ENCODE results near the gene DSCAM.
A peak's percentile ranks its signal among the peaks of the same experiment; 100 is the strongest.

Gene DSCAM

DNA sequence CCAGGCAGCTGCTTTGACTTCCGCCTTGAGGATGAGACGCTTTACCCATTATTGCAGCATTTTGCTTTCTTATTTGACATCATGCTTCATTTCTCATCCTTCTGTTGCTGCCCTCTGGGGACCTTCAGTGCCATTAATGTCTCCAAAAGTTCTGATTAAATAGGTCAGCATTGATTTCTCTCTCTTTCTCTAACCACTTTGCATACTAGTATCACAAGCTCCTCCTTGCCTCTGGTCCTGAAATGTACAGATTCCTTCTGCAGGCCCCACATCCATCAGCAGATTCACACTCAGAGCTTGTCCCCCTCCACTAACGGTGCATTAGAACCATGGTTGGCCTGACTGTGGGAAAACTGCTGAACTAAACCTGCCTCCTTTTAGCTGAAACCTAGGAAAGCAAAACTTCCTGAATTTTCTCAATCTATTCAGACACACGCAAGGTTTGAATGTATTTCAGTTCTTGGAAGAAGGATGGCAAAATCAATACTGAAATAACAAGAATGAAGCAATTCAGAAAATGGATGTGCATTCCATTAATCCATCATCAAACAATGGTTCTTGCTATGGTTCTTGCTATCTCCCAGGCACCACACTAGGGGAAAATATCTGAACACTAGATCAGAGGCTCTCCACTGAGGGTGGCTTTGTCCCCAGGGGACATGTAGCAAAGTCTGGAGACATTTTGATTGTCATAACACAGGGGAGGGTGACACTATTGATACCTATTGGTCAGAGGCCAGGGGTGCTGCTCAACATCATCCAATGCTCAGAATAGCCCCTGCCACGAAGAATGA lies 825.2 kb downstream of the DSCAM start:
- no peak for DNase-seq

DNA sequence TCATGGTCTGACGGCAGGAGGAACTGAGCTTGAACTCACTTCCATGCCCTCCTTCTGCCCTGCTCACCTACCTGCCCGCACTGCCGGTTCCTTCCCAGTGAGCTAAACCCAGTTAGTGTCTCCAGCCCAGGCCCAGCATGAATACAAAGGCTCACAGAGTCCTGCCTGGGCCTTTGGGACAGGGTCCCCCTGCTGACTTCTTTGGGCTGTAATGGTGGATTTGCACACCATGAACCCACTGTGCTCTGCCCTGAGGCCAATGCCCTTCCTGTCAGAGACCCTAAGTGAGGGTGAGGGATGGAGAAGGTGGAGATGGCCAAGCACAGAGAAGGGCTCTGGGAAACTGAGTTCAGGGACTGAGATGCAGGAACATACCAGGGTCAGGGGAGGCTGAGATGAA lies 826.3 kb downstream of the DSCAM start:
- no peak for DNase-seq

DNA sequence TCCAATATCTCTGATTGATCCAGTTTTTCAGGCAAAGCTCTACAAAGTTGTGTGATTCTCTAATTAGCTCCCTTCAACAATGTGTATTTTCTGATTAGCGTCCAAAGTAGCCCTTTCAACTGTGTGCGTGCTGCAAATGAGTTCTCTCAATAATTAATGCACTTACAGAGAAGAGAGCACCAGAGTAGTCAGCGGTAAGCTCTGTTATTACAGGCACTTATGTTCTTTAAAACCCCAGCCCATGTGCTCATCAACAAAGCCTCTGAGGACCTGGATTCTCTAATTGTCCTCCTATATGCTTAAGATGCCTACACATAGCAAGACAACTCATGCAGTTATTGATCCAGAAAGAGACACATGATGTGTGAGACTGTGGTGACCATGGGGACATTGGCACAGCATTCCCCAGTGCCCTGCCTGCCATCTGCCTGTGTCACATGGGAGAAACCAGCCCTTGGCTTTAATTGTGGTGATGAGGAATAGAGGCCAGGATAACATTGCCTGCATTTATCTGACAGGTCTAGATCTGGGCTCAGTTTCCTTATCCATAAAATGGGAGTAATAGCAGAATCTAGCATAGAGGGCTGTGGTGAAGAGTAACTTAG lies 828.0 kb downstream of the DSCAM start:
- DNase-seq = no peak

DNA sequence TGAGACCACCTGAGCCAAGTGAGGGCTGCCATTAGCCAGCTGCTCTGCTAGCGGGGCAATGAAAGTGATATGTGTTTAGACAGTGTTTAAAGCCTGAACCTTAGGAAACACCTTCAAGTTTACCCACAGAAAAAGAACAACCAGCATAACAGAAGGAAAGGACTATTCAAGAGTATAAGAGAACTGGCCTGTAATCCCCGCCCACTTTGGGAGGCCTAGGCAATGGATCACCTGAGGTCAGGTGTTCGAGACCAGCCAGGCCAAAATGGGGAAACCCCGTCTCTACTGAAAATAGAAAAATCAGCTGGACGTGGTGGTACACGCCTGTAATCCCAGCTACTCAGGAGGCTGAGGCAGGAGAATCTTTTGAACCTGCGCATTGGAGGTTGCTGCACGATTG lies 830.3 kb downstream of the DSCAM start:
- no peak for DNase-seq

DNA sequence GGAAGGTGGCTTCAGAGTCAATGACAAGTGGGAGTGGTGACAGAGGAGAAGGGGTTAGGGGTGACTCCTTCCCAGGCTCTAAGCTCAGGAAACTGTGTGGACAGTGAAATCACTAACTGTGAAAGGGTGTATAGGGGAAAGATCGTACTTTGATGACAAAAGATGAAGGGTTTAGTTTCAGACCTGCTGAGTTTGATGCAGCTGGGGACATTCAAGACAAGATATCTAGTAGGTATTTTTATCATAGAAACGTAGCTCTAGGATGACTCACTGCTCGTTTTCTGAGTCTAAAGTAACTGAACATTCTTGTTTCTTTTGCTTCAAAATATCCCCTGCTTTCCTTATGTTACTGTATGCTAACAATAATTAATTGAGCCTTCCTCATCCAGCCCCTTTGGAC lies 830.7 kb downstream of the DSCAM start:
- DNase-seq = no peak

DNA sequence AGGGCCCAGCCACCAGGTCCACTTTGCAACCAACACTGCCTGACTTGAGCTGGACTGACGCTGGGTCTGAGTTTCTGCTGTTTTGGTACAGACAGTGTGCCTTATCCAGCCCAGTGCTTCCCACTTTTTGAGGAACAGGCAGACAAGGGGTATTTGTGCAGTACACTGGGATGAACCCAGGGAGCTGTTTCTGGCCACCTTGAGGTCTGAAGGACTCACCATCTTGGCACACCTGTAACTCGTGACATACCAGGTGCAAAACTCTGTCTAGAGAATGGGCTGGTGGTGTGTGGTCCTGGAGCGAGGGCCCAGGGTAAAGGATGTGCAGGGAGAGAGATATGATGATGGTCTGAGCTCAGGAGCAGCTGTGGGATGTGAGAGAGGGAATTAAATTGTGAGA lies 831.1 kb downstream of the DSCAM start:
- no peak for DNase-seq

DNA sequence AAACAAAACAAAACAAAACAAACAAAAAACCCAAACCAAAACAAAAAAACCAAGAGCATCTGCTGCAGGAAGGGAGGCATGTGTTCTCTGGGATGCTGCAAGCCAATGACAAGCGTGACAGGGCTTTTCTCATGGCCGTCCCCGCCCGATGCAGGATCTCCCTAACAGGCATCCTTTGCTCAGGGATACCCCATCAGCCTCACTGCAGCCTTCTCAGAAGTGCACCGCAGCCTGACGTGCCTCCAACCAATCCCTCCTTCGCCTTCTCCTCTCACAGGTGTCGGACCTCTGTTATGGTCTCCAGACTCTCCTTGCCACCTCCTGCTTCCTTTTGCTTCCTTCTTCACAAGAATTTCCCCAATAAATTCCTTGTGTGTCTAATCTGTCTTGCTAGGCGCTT lies 832.6 kb downstream of the DSCAM start:
- no peak for DNase-seq

DNA sequence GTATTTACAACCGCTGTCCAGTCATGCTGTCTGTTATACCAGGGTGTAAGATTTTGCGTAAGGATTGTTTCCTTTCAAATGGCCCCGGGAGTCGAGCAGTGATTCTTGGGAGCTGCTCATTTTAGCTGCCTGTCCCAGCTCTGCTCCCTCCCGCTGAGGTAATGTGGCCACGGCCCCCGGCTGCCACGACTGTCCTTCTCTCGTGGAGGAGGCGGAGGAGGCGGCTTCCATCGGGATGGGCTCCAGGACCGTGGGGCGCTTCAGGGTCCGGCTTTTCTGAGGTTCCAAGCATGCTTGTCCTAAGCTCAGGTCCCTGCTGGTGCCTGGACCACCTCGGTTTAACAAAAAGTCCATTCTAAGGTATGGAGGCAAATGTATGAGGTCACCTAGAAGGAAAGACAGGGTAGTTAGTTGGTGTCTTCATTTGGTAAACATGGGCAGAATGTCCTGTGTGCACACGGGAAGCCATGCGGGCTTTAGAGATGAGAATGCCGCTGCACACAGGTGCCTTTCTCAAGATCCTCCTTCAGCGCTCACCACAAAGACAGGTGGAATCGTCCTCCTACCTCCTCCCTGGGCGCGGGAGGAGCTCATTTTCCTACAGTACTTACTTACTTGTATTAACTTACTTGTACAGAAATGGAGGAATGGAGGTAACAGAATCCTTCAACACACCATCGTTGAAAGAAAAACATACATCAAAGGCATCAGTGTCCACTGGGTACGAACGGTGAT lies 833.8 kb downstream of the DSCAM start:
- DNase-seq = no peak

DNA sequence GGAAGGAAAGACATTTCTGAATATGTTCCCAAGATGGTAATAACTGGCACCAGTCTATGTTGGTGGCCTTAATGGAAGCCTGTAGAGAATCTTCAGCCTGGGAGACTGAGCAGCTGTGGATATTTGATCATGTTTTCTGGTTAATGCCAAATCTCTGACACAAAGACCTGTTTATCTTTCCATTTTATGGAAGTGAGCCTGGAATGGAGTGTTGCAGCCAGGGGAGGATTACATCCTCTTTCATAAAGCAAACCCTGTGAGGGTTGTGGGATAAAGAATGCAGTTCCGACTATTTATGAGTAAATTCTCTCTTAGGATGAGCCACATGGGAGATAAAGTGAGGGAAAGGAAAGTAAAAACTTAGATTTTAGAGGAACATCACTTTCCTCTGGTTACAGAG lies 835.6 kb downstream of the DSCAM start:
- no peak for DNase-seq

DNA sequence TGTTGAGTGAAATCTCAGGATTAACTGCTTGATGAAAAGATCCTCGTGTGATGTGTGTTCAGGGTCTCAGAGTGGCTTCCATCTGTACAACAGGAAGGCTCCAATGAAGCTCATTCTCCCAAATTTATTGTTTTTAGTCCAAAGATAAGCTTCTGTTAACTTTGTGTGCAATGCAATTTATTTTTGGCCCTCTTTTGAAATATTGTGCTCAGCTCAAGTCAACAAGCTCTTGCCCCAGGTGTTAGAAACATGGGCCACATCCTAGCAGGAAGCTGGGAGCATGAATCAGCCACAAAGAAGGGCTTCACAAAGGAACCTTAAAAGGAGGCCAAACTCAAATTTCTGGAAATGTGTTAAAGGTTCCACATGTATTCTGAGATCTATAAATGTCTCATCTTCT lies 844.0 kb downstream of the DSCAM start:
- DNase-seq = no peak

DNA sequence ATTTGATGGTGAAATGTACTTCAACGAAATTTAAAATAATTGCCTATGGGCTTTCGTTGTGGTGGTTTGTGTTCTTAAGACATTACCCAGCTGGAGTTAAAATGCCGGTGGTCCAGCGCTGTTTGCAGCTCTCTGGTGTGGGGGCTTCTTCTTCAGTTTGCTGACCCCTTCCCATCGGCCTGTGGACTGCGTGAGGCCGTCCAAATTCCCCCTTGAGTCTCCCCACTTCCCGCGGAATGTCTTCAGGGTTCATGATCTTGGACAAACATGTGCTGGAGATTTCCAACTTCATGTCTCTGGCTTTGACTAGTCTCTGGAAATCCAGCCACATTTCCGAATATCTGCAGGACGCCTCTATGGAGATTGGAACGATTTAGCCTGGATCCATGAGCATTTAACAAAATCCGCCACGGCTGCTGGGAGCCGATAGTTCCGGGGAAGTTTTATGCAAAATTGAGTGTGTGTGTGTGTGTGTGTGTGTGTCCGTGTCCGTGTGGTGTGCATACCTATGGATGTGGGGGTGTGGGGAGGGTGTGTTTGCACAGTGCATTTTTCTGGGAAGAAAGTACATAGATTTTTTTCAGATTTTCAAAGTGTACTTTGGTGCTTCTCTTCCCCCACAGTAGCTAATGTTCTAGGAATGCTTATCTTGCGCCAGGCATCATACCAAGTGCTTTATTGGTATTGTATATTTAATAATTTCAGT lies 862.5 kb downstream of the DSCAM start:
- DNase-seq = no peak

DNA sequence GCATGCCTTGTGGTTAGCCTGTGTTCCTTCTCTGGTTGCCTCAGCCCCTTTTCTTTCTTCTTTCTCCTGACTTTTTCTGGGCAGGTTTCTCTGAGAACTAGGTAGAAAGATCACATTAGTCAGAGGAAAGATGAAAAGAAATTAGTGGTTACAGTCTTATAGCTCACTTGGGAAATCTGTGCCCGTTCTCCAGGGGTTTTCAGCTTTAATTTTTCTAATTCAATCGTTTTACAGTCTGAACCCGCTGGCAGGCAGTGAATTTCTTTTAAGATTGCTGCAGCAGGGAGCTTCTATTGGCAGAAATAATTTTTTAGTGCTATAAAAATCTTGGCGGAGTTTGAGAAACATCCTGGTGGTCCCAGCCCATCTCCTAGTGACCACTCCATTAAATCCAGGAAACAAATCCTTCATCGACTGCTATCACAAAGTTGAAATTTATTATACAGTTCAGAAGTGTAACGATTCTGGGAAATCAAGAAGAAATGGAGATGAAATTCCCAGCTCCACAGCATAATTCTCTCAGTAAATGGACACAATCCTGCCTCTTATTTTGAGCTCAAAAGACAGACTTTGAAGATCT lies 866.6 kb downstream of the DSCAM start:
- DNase-seq = no peak

DNA sequence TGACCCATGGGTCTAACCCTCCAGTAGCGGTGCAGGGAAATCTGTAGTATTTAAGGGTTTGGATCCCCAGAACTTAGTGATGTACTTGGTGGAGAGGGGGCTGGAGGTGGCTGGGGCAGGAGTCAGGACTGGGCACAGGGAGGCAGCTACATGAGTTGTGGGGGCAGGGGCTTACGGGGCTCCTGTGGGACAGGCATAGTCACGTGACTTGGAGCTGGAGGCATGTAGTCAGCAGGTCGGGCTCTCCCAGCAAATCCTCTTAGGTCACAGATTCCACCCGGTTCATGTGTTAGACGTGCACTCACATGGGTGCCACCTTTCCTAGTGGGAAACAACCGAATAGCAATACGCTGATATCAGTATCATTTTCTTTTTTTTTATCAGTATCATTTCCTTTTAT lies 867.6 kb downstream of the DSCAM start:
- DNase-seq = no peak

DNA sequence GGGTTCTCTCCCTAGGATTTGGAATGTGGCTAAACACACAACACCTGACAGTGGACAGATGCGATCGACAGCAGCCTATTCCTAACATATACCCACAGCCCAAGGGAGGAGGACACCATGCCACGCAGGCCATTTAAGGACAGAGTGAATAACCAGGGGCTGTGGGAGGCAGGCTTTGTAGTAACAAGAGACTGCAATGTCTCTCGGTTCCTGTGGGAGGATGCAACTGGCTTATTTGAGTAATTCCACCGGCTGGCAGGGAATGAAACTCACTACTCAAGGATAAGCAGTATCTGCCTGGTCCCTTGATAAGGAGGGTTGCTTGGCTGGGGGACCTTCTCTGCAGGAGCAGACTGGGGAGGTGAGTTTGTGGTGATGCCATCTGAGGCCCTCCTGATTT lies 870.2 kb downstream of the DSCAM start:
- DNase-seq = no peak

DNA sequence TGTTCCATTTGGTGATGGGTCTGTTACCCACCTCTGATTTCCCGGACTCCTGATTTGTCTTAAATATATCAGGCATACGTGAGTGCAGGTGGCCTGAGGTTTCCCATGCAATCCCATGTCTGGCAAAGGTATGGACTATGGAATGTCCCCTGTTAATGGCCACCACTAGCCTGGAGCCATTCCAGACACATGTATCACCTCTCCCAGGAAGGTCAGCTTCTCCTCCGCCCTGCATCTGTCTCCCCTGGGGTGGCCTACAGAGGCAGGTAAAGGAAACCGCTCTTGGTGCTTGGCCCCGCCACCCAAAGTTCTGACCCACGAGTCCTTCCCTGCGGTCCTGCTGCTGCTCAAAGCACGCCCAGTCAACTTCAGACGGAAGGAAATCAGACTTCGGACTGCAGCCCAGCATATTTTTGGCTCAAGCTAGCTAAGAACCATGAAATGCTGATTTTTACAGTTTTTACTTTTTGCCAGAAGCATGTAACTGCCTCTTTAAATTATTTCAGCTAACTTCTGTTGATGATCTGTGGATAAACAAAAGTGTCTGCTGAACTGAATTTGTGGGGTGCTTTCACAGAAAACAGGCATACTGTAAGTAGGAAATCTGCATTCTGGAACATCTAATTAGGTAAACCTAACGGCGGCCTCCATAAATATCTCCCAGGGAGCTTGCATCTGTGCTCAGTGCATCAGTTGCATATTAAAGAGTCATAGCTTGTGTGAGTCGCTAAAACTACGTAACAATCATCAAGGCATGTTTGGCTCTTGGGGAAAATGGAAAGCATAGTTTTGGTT lies 873.8 kb downstream of the DSCAM start:
- peak; percentile 2 for DNase-seq

DNA sequence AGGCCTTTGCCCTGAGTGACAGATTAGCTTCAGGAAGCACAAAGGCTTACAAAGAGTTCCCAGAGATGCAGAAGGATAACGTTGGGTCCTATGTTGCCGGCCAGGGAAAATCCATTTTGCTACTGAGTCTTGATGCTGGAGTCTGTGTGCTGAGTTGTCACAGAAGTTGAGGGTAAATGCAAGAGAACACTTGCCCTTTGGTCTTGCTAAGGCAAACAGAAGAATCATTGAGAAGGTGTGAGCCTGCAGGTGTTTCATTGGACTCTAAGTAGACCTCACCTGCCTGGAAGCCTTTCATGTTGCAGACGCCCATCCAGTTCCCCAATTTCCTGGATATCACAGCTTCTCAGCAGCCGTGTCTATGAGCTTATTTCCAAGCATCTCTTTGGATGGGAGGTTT lies 874.5 kb downstream of the DSCAM start:
- DNase-seq = no peak

DNA sequence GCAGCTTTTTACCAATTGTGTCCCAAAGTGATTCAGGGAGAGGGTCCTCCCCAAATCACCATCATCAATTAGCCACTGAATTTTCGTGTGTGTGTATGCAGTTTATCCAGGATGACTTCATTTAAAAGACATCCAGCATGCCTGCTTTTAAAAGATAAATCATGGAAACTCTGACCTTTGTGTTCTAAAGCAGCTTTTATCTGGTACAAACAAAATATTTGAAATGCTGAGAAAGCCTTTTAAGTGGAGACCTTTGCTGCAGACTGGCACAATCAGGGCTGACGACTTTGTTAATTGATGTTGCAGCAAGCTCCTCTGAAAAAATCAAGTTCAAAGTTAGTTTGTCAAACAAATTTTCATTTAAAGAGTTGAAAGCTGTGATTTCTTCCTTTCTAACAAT lies 875.0 kb downstream of the DSCAM start:
- DNase-seq = no peak

DNA sequence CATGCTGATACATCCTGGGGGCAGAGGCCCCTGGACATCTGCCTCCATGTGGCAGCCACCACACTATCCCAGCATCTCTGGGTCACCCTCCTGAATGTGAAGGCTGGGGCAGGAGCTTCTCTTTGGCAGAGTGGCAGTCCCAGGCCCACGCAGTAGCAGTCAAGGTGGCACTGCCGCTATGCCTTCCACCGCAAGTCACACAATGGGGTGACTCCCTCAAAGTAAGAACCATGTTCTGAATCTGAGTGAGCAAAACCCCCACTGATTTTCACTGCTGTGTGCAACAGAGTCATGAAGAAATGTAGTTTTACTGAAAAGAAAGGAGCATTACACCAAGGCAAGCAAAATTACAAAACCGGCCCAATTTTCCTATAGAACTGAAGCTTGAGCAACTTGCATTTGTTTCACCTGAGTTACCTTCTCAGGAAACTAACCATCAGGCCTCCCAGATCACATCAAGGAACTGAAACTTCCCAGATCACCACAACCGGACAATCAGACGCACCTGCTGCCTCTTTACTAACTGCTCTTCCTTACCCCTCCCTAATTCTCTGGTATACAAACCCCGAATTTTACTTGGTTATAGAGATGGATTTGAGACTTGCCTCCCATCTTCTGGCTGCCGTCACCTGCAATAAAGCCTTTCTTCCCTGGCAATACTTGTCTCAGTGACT lies 877.1 kb downstream of the DSCAM start:
- DNase-seq = no peak

DNA sequence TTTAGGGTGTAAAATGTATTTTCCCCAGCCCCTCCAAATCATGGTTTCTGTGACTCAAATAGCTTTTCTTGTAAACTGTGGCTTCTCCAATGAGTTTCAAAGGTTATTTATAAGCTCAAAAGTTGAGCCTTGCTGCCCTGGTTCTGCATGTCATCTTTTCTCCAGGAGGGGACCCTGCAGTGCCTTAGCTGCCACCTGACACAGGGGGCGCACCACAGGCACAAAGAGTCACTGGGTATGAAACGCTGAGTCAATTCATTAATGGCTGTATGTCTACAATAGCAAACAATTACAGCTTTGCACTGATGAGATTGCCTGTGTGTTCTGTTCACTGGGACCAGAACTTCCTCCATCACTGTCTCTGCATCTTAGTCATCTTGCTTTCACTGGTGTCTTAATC lies 878.9 kb downstream of the DSCAM start:
- DNase-seq = no peak

DNA sequence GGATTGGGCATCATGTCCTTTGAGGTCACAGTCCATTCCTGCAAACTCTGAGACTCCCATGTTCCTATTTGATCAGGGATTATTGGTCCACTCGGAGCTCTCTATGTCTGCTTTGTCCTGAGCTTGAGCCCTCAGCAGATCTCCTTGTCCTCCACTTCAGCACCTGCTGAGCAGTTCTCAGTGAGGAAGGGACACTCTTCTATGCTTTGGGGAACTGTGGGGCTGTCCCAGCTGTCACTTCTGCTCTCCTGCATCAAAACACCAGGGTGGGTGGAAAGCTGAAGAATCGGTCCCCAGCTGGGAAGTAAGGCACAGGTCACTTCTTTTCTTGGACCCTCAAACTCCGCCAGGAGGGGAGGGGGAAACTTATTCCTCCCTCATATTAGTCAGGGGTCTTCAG lies 880.2 kb downstream of the DSCAM start:
- DNase-seq = no peak

DNA sequence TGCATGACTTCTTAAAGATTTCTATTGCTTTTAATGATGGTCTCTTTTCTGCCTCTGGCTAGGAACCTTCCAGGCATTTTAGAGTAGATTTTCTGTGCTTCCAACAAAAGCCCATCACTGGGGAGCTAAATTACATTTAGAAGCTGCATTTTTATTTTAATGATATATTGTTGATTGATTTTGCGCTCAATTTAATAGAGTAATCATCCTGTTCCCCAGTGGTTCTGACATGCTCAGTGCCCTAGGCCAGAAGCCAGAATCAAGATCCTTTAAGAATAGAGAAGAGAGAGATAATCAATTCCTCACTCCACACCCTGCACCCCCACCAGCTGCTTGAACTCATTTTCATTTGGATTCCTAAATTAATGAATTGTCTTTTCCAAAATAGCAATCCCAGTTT lies 881.9 kb downstream of the DSCAM start:
- no peak for DNase-seq

DNA sequence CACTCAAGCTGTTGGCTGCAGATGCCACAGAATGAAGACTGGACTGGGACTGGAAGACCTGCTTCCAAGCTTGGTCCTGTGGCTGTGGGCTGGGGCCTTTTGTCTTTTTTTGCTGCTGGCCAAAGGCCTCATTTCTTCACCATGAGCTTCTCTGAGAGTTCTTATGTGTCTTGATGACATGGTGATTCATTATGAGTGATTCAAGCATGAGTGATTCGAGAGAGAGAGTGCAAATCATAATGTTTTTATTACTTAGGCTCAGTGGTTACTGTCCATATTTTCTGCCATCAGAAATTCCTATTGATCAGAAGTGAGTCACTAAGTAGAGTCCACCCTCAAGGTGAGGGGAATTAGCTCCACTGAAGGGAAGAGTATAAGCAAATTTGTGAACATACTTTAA lies 885.7 kb downstream of the DSCAM start:
- DNase-seq = peak; percentile 67
